Measurements from ENCODE around the gene KCNH4.
A peak's percentile ranks its signal among the peaks of the same experiment; 100 is the strongest.

Gene KCNH4

GRCh38 chr17:42179911-42180410, 981 bp downstream of the KCNH4 start:
- Mint-ChIP-seq H3K36me3 (ENCODE audit: insufficient read depth) (peaks cover 21% of the 10 kb centered on the region), H3K27me3 (peaks cover 0 to 31% of the 10 kb centered on the region in 2 donors), H3K27ac (no peak overlapping the region), H3K4me3 (peak overlapping the region; percentile 59 to 73), H3K9me3 (no peaks in the 10 kb centered on the region), H3K4me1 (ENCODE audit: low read depth in 2 of 2) (peaks cover 31 to 35% of the 10 kb centered on the region in 2 donors)
- DNase-seq = no peak
- no peak for ATAC-seq (replicated peaks)

GRCh38 chr17:42179335-42179734, 1.6 kb downstream of the KCNH4 start:
- Mint-ChIP-seq H3K27ac (no peak overlapping the region), H3K9me3 (no peaks in the 10 kb centered on the region), H3K4me1 (ENCODE audit: low read depth in 2 of 2) (peaks cover 30 to 31% of the 10 kb centered on the region in 2 donors), H3K36me3 (ENCODE audit: insufficient read depth) (peaks cover 21% of the 10 kb centered on the region), H3K4me3 (peak overlapping the region; percentile 59 to 73), H3K27me3 (peaks cover 0 to 37% of the 10 kb centered on the region in 2 donors)
- ATAC-seq (replicated peaks) = no peak
- DNase-seq = no peak

GRCh38 chr17:42178817-42179216, 2.1 kb downstream of the KCNH4 start:
- Mint-ChIP-seq H3K27me3 (peaks cover 0 to 37% of the 10 kb centered on the region in 2 donors), H3K36me3 (ENCODE audit: insufficient read depth) (peaks cover 21% of the 10 kb centered on the region), H3K4me3 (peak overlapping the region in 1 of 2 donors; percentile 13), H3K9me3 (no peaks in the 10 kb centered on the region), H3K27ac (no peak overlapping the region), H3K4me1 (ENCODE audit: low read depth in 2 of 2) (peaks cover 26 to 31% of the 10 kb centered on the region in 2 donors)
- no peak for DNase-seq
- ATAC-seq (replicated peaks) = peak; percentile 26

- H3K27ac Mint-ChIP-seq = no peak overlapping the region
- no peak for DNase-seq
- no peaks in the 10 kb centered on the region for H3K9me3 Mint-ChIP-seq
- H3K4me3 Mint-ChIP-seq = no peak overlapping the region
- H3K27me3 Mint-ChIP-seq = peaks cover 0 to 37% of the 10 kb centered on the region in 2 donors
- H3K4me1 Mint-ChIP-seq (ENCODE audit: low read depth in 2 of 2) = peaks cover 19 to 21% of the 10 kb centered on the region in 2 donors
- no peak for ATAC-seq (replicated peaks)
- peaks cover 21% of the 10 kb centered on the region for H3K36me3 Mint-ChIP-seq (ENCODE audit: insufficient read depth)
These were observed 3.3 kb downstream of the KCNH4 start for GRCh38 chr17:42177684-42178083.

- peaks cover 0 to 39% of the 10 kb centered on the region in 2 donors for H3K27me3 Mint-ChIP-seq
- peaks cover 4 to 10% of the 10 kb centered on the region in 2 donors for H3K4me1 Mint-ChIP-seq (ENCODE audit: low read depth in 2 of 2)
These were observed 6.7 kb downstream of the KCNH4 start for GRCh38 chr17:42174126-42174783.

GRCh38 chr17:42171831-42172230, 9.1 kb downstream of the KCNH4 start:
- peaks cover 0 to 23% of the 10 kb centered on the region in 2 donors for H3K27me3 Mint-ChIP-seq
- no peak overlapping the region for H3K27ac Mint-ChIP-seq
- ATAC-seq (replicated peaks) (no peak), DNase-seq (no peak)
- peaks cover 1% of the 10 kb centered on the region for H3K36me3 Mint-ChIP-seq (ENCODE audit: insufficient read depth)
- H3K9me3 Mint-ChIP-seq = no peaks in the 10 kb centered on the region
- no peak overlapping the region for H3K4me3 Mint-ChIP-seq
- H3K4me1 Mint-ChIP-seq (ENCODE audit: low read depth in 2 of 2) = no peaks in the 10 kb centered on the region

More at GRCh38 chr17:42174126-42174783, 6.7 kb downstream of the KCNH4 start:
- no peak overlapping the region for H3K4me3 Mint-ChIP-seq
- no peak overlapping the region for H3K27ac Mint-ChIP-seq
- DNase-seq (no peak), ATAC-seq (replicated peaks) (no peak)
- peaks cover 7% of the 10 kb centered on the region for H3K36me3 Mint-ChIP-seq (ENCODE audit: insufficient read depth)
- H3K9me3 Mint-ChIP-seq = no peaks in the 10 kb centered on the region

- Mint-ChIP-seq H3K4me1 (ENCODE audit: low read depth in 2 of 2) (no peaks in the 10 kb centered on the region), H3K27ac (no peak overlapping the region), H3K27me3 (peaks cover 0 to 13% of the 10 kb centered on the region in 2 donors), H3K9me3 (no peaks in the 10 kb centered on the region), H3K4me3 (no peak overlapping the region), H3K36me3 (ENCODE audit: insufficient read depth) (no peaks in the 10 kb centered on the region)
- DNase-seq (no peak), ATAC-seq (replicated peaks) (no peak)
These were observed 11.6 kb downstream of the KCNH4 start for GRCh38 chr17:42169351-42169750.

GRCh38 chr17:42167807-42168206, 13.1 kb downstream of the KCNH4 start:
- Mint-ChIP-seq H3K36me3 (ENCODE audit: insufficient read depth) (no peaks in the 10 kb centered on the region), H3K9me3 (no peaks in the 10 kb centered on the region), H3K27me3 (peaks cover 0 to 12% of the 10 kb centered on the region in 2 donors), H3K4me3 (no peak overlapping the region), H3K27ac (no peak overlapping the region), H3K4me1 (ENCODE audit: low read depth in 2 of 2) (no peaks in the 10 kb centered on the region)
- DNase-seq (no peak), ATAC-seq (replicated peaks) (no peak)

GRCh38 chr17:42166196-42166763, 14.7 kb downstream of the KCNH4 start:
- Mint-ChIP-seq H3K4me1 (ENCODE audit: low read depth in 2 of 2) (no peaks in the 10 kb centered on the region), H3K27me3 (peaks cover 0 to 11% of the 10 kb centered on the region in 2 donors), H3K27ac (no peak overlapping the region), H3K4me3 (no peak overlapping the region), H3K36me3 (ENCODE audit: insufficient read depth) (no peaks in the 10 kb centered on the region), H3K9me3 (no peaks in the 10 kb centered on the region)
- DNase-seq (no peak), ATAC-seq (replicated peaks) (no peak)

- no peaks in the 10 kb centered on the region for H3K9me3 Mint-ChIP-seq
- no peak overlapping the region for H3K4me3 Mint-ChIP-seq
- H3K36me3 Mint-ChIP-seq (ENCODE audit: insufficient read depth) = peaks cover 2% of the 10 kb centered on the region
- no peak overlapping the region for H3K27ac Mint-ChIP-seq
- no peak for DNase-seq
- H3K27me3 Mint-ChIP-seq = peaks cover 0 to 6% of the 10 kb centered on the region in 2 donors
- no peak for ATAC-seq (replicated peaks)
- H3K4me1 Mint-ChIP-seq (ENCODE audit: low read depth in 2 of 2) = no peaks in the 10 kb centered on the region
These were observed 15.2 kb downstream of the KCNH4 start for GRCh38 chr17:42165751-42166150.

GRCh38 chr17:42163696-42164407, 17.1 kb downstream of the KCNH4 start:
- H3K9me3 Mint-ChIP-seq = no peaks in the 10 kb centered on the region
- ATAC-seq (replicated peaks) = no peak
- no peaks in the 10 kb centered on the region for H3K27me3 Mint-ChIP-seq
- peak overlapping the region in 1 of 2 donors; percentile 62 for H3K27ac Mint-ChIP-seq
- H3K4me1 Mint-ChIP-seq (ENCODE audit: low read depth in 2 of 2) = no peaks in the 10 kb centered on the region
- DNase-seq = no peak
- H3K4me3 Mint-ChIP-seq = no peak overlapping the region
- peaks cover 4% of the 10 kb centered on the region for H3K36me3 Mint-ChIP-seq (ENCODE audit: insufficient read depth)

GRCh38 chr17:42163113-42163512, 17.8 kb downstream of the KCNH4 start:
- no peaks in the 10 kb centered on the region for H3K9me3 Mint-ChIP-seq
- peak overlapping the region in 1 of 2 donors; percentile 26 for H3K27ac Mint-ChIP-seq
- H3K36me3 Mint-ChIP-seq (ENCODE audit: insufficient read depth) = peaks cover 4% of the 10 kb centered on the region
- H3K27me3 Mint-ChIP-seq = no peaks in the 10 kb centered on the region
- peak; percentile 22 for ATAC-seq (replicated peaks)
- H3K4me3 Mint-ChIP-seq = no peak overlapping the region
- DNase-seq = peak in 1 of 3 experiments; percentile 13
- no peaks in the 10 kb centered on the region for H3K4me1 Mint-ChIP-seq (ENCODE audit: low read depth in 2 of 2)

- H3K9me3 Mint-ChIP-seq = no peaks in the 10 kb centered on the region
- H3K27me3 Mint-ChIP-seq = no peaks in the 10 kb centered on the region
- no peak overlapping the region for H3K27ac Mint-ChIP-seq
- H3K4me1 Mint-ChIP-seq (ENCODE audit: low read depth in 2 of 2) = peaks cover 5% of the 10 kb centered on the region in 2 donors
- peaks cover 7% of the 10 kb centered on the region for H3K36me3 Mint-ChIP-seq (ENCODE audit: insufficient read depth)
- ATAC-seq (replicated peaks) (no peak), DNase-seq (no peak)
- no peak overlapping the region for H3K4me3 Mint-ChIP-seq
These were observed 20.4 kb downstream of the KCNH4 start for GRCh38 chr17:42160531-42160910.
